HEK293 (cell line): ENCODE data around the gene DCUN1D2.

Experiments used
- CTCF ChIA-PET: fragments of 350-600 bp; formaldehyde crosslinking; extraction: SDS; loops from one replicate; lab custom pipeline; 2021; ENCODE audit warnings: antibody characterized with exemption; lab: Yijun Ruan, JAX
- POLR2A ChIA-PET: fragments of 300-600 bp; formaldehyde crosslinking; extraction: SDS; loops from one replicate; lab custom pipeline; 2020; ENCODE audit warnings: antibody characterized with exemption, inconsistent platforms; lab: Yijun Ruan, JAX
- H3K27ac ChIP-seq: fragments of 200-500 bp; sonication (Bioruptor generic); 2 replicates; pipeline ENCODE4 v1.5.1; 2014; ENCODE audit warnings: low read depth, low read length, control low read depth, inconsistent platforms; ENCODE audit errors: extremely low read depth
- H3K36me3 ChIP-seq, 2 experiments: fragments of 200-500 bp in 1 of 2; sonication (Bioruptor generic) in 1 of 2; 1 replicate in 1 of 2; 2 replicates in 1 of 2; pipeline ENCODE4 v1.5.1; 2014 to 2017; ENCODE audit warnings: inconsistent platforms in 2 of 2, low read length in 2 of 2; ENCODE audit not compliant: control insufficient read depth in 2 of 2, insufficient read depth in 1 of 2
- H3K4me1 ChIP-seq: fragments of 200-500 bp; sonication (Bioruptor generic); 2 replicates; pipeline ENCODE4 v1.5.1; 2014; ENCODE audit warnings: mild to moderate bottlenecking, low read length, inconsistent platforms; ENCODE audit not compliant: control insufficient read depth, insufficient read depth
- H3K4me3 ChIP-seq: 2 replicates; pipeline ENCODE4 v1.5.1; 2011; ENCODE audit warnings: low read depth, mild to moderate bottlenecking, control low read depth, low read length, moderate library complexity
- H3K9me3 ChIP-seq: fragments of 200-500 bp; sonication (Bioruptor generic); 2 replicates; pipeline ENCODE4 v1.5.1; 2014; ENCODE audit warnings: low read depth, low read length, inconsistent platforms; ENCODE audit not compliant: control insufficient read depth, insufficient read depth
- EGR2 ChIP-seq: fragments of 450-650 bp; formaldehyde crosslinking; IDR thresholded peaks from 2 replicates; pipeline ENCODE4 v1.5.1; 2016; ENCODE audit warnings: low read depth, missing biosample characterization, missing genetic modification characterization
- GLIS1 ChIP-seq: fragments of 450-650 bp; formaldehyde crosslinking; IDR thresholded peaks from 2 replicates; pipeline ENCODE4 v1.5.1; 2016; ENCODE audit warnings: missing biosample characterization, missing genetic modification characterization
- HOXC10 ChIP-seq: sonication (generic); formaldehyde crosslinking; IDR thresholded peaks from 2 replicates; pipeline ENCODE4 v1.8.1; 2023; ENCODE audit warnings: mild to moderate bottlenecking, missing genetic modification reagents
- HOXD13 ChIP-seq: sonication (generic); formaldehyde crosslinking; IDR thresholded peaks from 2 replicates; pipeline ENCODE4 v1.8.0; 2022; ENCODE audit warnings: missing genetic modification reagents, borderline replicate concordance
- PRDM1 ChIP-seq: fragments of 450-650 bp; formaldehyde crosslinking; IDR thresholded peaks from 2 replicates; pipeline ENCODE4; 2016; ENCODE audit warnings: missing biosample characterization, missing genetic modification characterization
- ZFHX2 ChIP-seq: fragments of 450-650 bp; formaldehyde crosslinking; conservative IDR thresholded peaks from 2 replicates; pipeline ENCODE4 v1.5.1; 2016; ENCODE audit warnings: missing biosample characterization, missing genetic modification characterization
- ZIC2 ChIP-seq: fragments of 450-650 bp; formaldehyde crosslinking; IDR thresholded peaks from 2 replicates; pipeline ENCODE4 v1.5.1; 2016; ENCODE audit warnings: missing biosample characterization, missing genetic modification characterization
- ZNF140 ChIP-seq: fragments of 450-650 bp; formaldehyde crosslinking; IDR thresholded peaks from 2 replicates; pipeline ENCODE4 v1.5.1; 2016; ENCODE audit warnings: missing biosample characterization, missing genetic modification characterization
- ZNF23 ChIP-seq: fragments of 450-650 bp; formaldehyde crosslinking; IDR thresholded peaks from 2 replicates; pipeline ENCODE4 v1.5.1; 2016; ENCODE audit warnings: missing biosample characterization, missing genetic modification characterization, borderline replicate concordance
- ZNF266 ChIP-seq: fragments of 450-650 bp; formaldehyde crosslinking; IDR thresholded peaks from 2 replicates; pipeline ENCODE4 v1.5.1; 2016; ENCODE audit warnings: missing biosample characterization, missing genetic modification characterization, low read depth
- ZNF37A ChIP-seq: fragments of 450-650 bp; IDR thresholded peaks from 2 replicates; pipeline ENCODE4 v1.5.1; 2018; ENCODE audit warnings: missing biosample characterization, missing genetic modification characterization
- ZNF610 ChIP-seq: fragments of 450-650 bp; formaldehyde crosslinking; IDR thresholded peaks from 2 replicates; pipeline ENCODE4 v1.5.1; 2016; ENCODE audit warnings: missing biosample characterization, missing genetic modification characterization, borderline replicate concordance
- ZNF76 ChIP-seq: fragments of 450-650 bp; formaldehyde crosslinking; IDR thresholded peaks from 2 replicates; pipeline ENCODE4; 2016; ENCODE audit warnings: low read depth, missing biosample characterization, missing genetic modification characterization, borderline replicate concordance
- TF ChIP-seq, protein P1 (sequence below): fragments of 450-650 bp; formaldehyde crosslinking; IDR thresholded peaks from 2 replicates; pipeline ENCODE4; 2016; ENCODE audit warnings: missing biosample characterization, missing genetic modification characterization

DCUN1D2 gene

DNA sequence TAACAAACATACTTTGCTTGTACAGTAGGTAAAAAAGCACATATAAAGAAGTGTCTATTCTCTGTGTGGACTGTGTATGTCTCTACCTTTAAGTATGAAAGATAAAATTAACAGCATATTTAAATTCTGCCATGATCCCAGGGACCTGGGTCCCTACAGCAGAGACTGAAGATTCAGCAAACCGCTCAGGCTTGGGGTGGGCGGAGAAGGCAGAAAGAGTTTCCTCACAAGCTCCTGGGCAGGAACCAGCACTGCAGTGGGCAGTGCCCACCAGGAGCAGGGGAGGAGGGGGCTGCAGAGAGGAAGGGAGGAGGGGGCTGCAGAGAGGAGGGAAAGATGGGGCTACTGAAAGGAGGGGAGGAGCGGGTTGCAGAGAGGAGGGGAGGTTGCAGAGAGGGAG, 81.9 kb downstream of the DCUN1D2 start:
- no peaks in the 10 kb centered on the region for H3K9me3 ChIP-seq
- H3K4me1 ChIP-seq = no peaks in the 10 kb centered on the region
- CTCF ChIA-PET = interaction anchor here (1.0 kb wide), 1 partner anchor 17 kb away, joined by 3 read pairs; no protein-coding TSS in a partner anchor
- POLR2A ChIA-PET = no interaction called here
- no peaks in the 10 kb centered on the region for H3K36me3 ChIP-seq
- no peak overlapping the region for H3K4me3 ChIP-seq
- no peak overlapping the region for H3K27ac ChIP-seq
- no peak for TF ChIP-seq ZNF610 (tag by site-specific recombination)
- TF ChIP-seq ZFHX2 (tag by site-specific recombination) = peak; percentile 21; the same call in 1 of the 2 replicates
- 0 out of 2 replicates have a peak, but pooled peaks have one; percentile 25 for TF ChIP-seq EGR2 (tag by site-specific recombination)

DNA sequence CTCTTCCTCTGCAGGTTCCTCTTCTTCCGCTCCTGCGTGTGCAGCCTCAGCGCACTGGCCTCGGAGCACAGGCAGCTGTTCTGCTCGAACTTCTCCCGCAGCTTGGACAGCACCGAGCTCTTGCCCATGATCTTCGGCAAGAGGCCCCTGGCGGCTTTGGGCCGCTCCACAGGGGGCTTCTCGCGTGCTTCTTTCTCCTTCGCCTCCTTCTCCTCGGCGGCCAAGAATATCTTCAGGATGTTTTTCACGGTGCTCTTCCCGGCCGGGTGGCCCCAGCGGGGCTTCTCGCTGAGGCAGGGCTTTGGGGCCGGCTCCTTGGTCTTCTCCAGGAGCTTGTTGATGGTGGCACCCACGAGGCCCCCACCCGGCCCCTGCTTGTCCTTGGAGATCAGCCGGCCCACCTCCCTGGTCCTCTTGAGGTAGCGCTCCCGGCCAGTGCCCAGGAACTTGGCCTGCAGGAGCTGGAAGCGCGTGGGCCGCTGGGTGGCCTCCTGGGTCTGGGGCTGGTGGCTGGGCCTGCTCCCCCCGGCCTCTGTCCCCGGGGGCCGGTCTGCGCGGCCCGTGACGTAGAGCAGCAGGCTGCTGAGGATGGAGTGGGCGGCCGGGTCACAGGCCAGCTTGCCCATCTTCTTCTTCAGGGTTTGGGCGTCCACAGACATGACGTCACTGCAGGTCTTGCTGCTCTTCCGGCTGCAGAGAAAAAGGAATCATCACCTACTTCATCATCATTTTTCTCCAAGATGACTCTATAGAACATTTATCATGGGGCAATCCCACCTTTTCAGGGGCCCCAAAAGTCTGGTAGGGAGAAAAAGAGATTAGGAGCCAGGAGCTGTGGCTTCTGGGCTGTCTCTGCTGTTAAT, 82.7 kb downstream of the DCUN1D2 start:
- Histone ChIP-seq H3K27ac (no peak overlapping the region), H3K9me3 (no peaks in the 10 kb centered on the region), H3K4me3 (no peak overlapping the region), H3K4me1 (no peaks in the 10 kb centered on the region), H3K36me3 (no peaks in the 10 kb centered on the region)
- CTCF ChIA-PET = no interaction called here
- TF ChIP-seq ZNF76 = no peak
- no peak for TF ChIP-seq HOXD13 (CRISPR knock-in tag)
- no peak for TF ChIP-seq ZNF23
- no peak for TF ChIP-seq ZNF140 (tag by site-specific recombination)
- POLR2A ChIA-PET = no interaction called here

DNA sequence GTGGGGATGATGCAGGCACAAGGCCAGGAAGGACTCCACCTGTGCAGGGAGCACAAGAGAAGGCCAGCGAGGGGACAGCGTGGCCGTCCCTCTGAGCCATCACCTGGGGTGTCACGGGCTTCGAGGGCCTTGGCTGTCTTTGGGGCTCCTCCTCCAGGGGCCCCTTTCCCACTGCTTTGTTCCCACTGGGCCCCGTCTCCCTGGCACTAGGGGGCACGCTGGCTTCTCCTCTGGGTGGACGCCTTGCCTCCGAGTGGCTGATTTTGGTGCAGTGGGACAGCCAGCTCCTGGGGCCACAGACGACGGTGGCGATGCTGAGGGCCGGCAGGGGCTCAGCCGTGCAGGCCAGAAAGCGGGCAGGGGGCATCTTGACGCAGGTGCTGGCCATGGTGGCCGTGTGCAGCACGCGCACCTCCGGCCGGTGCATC, 83.4 kb downstream of the DCUN1D2 start:
- ChIA-PET CTCF (no interaction called here), POLR2A (no interaction called here)
- Histone ChIP-seq H3K4me1 (no peaks in the 10 kb centered on the region), H3K27ac (no peak overlapping the region), H3K9me3 (no peaks in the 10 kb centered on the region), H3K36me3 (no peaks in the 10 kb centered on the region), H3K4me3 (no peak overlapping the region)
- TF ChIP-seq ZIC2 (tag by site-specific recombination) (0 out of 2 replicates have a peak, but pooled peaks have one; percentile 1), ZNF37A (no peak), ZNF266 (tag by site-specific recombination) (no peak), HOXC10 (CRISPR knock-in tag) (no peak)
- TF ChIP-seq, protein P1, sequence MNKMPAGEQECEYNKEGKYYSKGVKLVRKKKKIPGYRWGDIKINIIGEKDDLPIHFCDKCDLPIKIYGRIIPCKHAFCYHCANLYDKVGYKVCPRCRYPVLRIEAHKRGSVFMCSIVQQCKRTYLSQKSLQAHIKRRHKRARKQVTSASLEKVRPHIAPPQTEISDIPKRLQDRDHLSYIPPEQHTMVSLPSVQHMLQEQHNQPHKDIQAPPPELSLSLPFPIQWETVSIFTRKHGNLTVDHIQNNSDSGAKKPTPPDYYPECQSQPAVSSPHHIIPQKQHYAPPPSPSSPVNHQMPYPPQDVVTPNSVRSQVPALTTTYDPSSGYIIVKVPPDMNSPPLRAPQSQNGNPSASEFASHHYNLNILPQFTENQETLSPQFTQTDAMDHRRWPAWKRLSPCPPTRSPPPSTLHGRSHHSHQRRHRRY = no peak

DNA sequence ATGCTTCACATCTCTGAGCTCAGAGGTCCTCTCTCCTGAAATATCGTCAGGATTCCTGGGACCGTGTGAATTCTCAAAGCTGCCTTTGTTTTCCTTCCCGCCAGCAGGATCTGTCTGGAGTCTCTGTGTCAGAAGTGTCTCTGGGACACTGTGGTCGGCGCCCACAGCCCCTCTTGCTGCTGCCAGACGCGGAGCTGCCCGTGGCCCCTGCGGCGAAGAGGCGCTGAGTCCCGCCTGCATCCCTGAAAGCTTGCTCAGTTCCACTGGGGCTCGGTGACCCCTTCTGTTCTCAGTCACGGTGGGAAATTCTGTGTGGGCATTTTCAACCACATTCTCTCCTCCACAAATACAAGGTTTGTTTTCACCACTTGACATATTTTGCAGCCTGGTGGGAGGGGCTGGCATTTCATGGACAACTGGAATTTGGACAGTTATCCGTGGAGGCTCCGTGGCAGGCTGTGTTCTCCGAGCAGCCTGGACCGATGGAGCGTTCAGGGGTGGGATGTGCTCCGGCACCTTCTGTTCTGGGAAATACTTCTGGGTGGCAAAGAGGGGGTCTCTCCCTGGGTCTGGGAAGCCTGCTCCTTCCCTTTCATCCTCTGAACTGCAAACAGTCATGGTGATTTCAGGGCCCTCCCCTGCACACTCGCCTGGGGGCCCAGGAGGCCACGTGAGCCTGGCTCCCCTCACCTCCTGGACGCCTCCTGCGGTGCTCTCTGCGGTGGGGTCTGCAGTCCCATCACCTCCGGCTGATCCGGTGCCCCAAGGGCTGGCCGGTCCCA, 84.0 kb downstream of the DCUN1D2 start:
- Histone ChIP-seq H3K27ac (no peak overlapping the region), H3K4me3 (no peak overlapping the region), H3K9me3 (no peaks in the 10 kb centered on the region), H3K36me3 (no peaks in the 10 kb centered on the region), H3K4me1 (no peaks in the 10 kb centered on the region)
- POLR2A ChIA-PET = no interaction called here
- TF ChIP-seq ZIC2 (tag by site-specific recombination) (0 out of 2 replicates have a peak, but pooled peaks have one; percentile 35), PRDM1 (tag by site-specific recombination) (no peak), GLIS1 (tag by site-specific recombination) (peak; percentile 73)
- CTCF ChIA-PET = no interaction called here
